Stimulated activated naive B cell treated with anti-CD40 and anti-IgM and Interleukin-4, amounts not matched to agents 10 μg/mL and 1 μg/mL and 100 μg/mL, for 72 hours (primary cell): ENCODE results near the gene TAF3.

Source experiments
- ATAC-seq, 2 donors: fragments of 150-1000 bp; cut with Tn5 transposase; replicated peaks; 2 replicates each; pipeline ENCODE4 v1.10.0; 2021; ENCODE audit warnings: moderate library complexity in 1 of 2
- DNase-seq: peaks from one replicate; pipeline ENCODE4 v3.0.0; 2021
- H3K27ac Mint-ChIP-seq: one replicate; pipeline ENCODE4 v1.8.0; 2022; ENCODE audit warnings: mild to moderate bottlenecking, mixed read lengths
- H3K27me3 Mint-ChIP-seq, 2 donors: one replicate each; pipeline ENCODE4 v1.8.0; 2022; ENCODE audit warnings: mixed read lengths in 2 of 2
- H3K36me3 Mint-ChIP-seq, 2 donors: one replicate each; pipeline ENCODE4 v1.8.0; 2022; ENCODE audit warnings: mixed read lengths in 2 of 2, mild to moderate bottlenecking in 1 of 2
- H3K4me1 Mint-ChIP-seq, 2 donors: one replicate each; pipeline ENCODE4 v1.8.0; 2022; ENCODE audit warnings: mixed read lengths in 2 of 2, mild to moderate bottlenecking in 1 of 2
- H3K4me3 Mint-ChIP-seq, 2 donors: one replicate each; pipeline ENCODE4 v1.8.0; 2022; ENCODE audit warnings: mild to moderate bottlenecking in 2 of 2, mixed read lengths in 2 of 2, moderate library complexity in 1 of 2
- H3K9me3 Mint-ChIP-seq, 2 donors: one replicate each; pipeline ENCODE4 v1.8.0; 2022; ENCODE audit warnings: mixed read lengths in 2 of 2, mild to moderate bottlenecking in 1 of 2

Gene TAF3

GRCh38 chr10:8036506-8037198 lies 218.3 kb downstream of the TAF3 start:
- Mint-ChIP-seq H3K36me3 (peaks cover 8 to 18% of the 10 kb centered on the region in 2 donors), H3K4me1 (peaks cover 10 to 19% of the 10 kb centered on the region in 2 donors), H3K4me3 (peak overlapping the region in 1 of 2 donors; percentile 29), H3K27me3 (peaks cover 68 to 82% of the 10 kb centered on the region in 2 donors), H3K27ac (peak overlapping the region; percentile 59), H3K9me3 (peaks cover 3 to 10% of the 10 kb centered on the region in 2 donors)
- no peak for ATAC-seq
- no peak for DNase-seq

GRCh38 chr10:8037199-8037801 lies 219.0 kb downstream of the TAF3 start:
- Mint-ChIP-seq H3K27ac (peak overlapping the region; percentile 85), H3K4me1 (peaks cover 15 to 25% of the 10 kb centered on the region in 2 donors), H3K4me3 (peak overlapping the region in 1 of 2 donors; percentile 41), H3K36me3 (peaks cover 8 to 18% of the 10 kb centered on the region in 2 donors), H3K9me3 (peaks cover 3 to 10% of the 10 kb centered on the region in 2 donors), H3K27me3 (peaks cover 68 to 82% of the 10 kb centered on the region in 2 donors)
- ATAC-seq (no peak), DNase-seq (no peak)

- no peak for DNase-seq
- Mint-ChIP-seq H3K36me3 (peaks cover 8 to 22% of the 10 kb centered on the region in 2 donors), H3K4me3 (peak overlapping the region in 1 of 2 donors; percentile 7), H3K9me3 (peaks cover 6 to 10% of the 10 kb centered on the region in 2 donors), H3K27ac (peak overlapping the region; percentile 32), H3K4me1 (peaks cover 24 to 34% of the 10 kb centered on the region in 2 donors), H3K27me3 (peaks cover 68 to 82% of the 10 kb centered on the region in 2 donors)
- ATAC-seq = no peak
These were observed 219.9 kb downstream of the TAF3 start for GRCh38 chr10:8037941-8038894.

- peaks cover 11 to 28% of the 10 kb centered on the region in 2 donors for H3K36me3 Mint-ChIP-seq
- peaks cover 8 to 10% of the 10 kb centered on the region in 2 donors for H3K9me3 Mint-ChIP-seq
- H3K4me1 Mint-ChIP-seq = peaks cover 32 to 34% of the 10 kb centered on the region in 2 donors
- DNase-seq (no peak), ATAC-seq (no peak)
- H3K27me3 Mint-ChIP-seq = peaks cover 72 to 82% of the 10 kb centered on the region in 2 donors
- peak overlapping the region in 1 of 2 donors; percentile 21 for H3K4me3 Mint-ChIP-seq
- H3K27ac Mint-ChIP-seq = peak overlapping the region; percentile 76
These were observed 221.1 kb downstream of the TAF3 start for GRCh38 chr10:8039321-8039881.

- Mint-ChIP-seq H3K27ac (no peak overlapping the region), H3K4me3 (no peak overlapping the region), H3K27me3 (peaks cover 75 to 86% of the 10 kb centered on the region in 2 donors), H3K9me3 (peaks cover 8 to 10% of the 10 kb centered on the region in 2 donors), H3K36me3 (peaks cover 13 to 26% of the 10 kb centered on the region in 2 donors), H3K4me1 (peaks cover 38 to 46% of the 10 kb centered on the region in 2 donors)
- ATAC-seq (no peak), DNase-seq (no peak)
These were observed 222.3 kb downstream of the TAF3 start for GRCh38 chr10:8040651-8041050.

- no peak for DNase-seq
- no peak for ATAC-seq
- Mint-ChIP-seq H3K4me3 (no peak overlapping the region), H3K4me1 (peaks cover 44 to 54% of the 10 kb centered on the region in 2 donors), H3K9me3 (peaks cover 8 to 10% of the 10 kb centered on the region in 2 donors), H3K27me3 (peaks cover 83 to 87% of the 10 kb centered on the region in 2 donors), H3K36me3 (peaks cover 13 to 26% of the 10 kb centered on the region in 2 donors), H3K27ac (no peak overlapping the region)
These were observed 223.1 kb downstream of the TAF3 start for GRCh38 chr10:8041284-8041991.

GRCh38 chr10:8041992-8042720 lies 223.9 kb downstream of the TAF3 start:
- H3K4me3 Mint-ChIP-seq = peak overlapping the region; percentile 5 to 21
- peaks cover 13 to 26% of the 10 kb centered on the region in 2 donors for H3K36me3 Mint-ChIP-seq
- no peak for DNase-seq
- peak overlapping the region; percentile 93 for H3K27ac Mint-ChIP-seq
- ATAC-seq = no peak
- peaks cover 86 to 87% of the 10 kb centered on the region in 2 donors for H3K27me3 Mint-ChIP-seq
- H3K9me3 Mint-ChIP-seq = peaks cover 8 to 10% of the 10 kb centered on the region in 2 donors
- H3K4me1 Mint-ChIP-seq = peaks cover 50 to 57% of the 10 kb centered on the region in 2 donors

GRCh38 chr10:8042721-8043568 lies 224.6 kb downstream of the TAF3 start:
- Mint-ChIP-seq H3K4me3 (peak overlapping the region; percentile 45 to 56), H3K4me1 (peaks cover 52% of the 10 kb centered on the region in 2 donors)

GRCh38 chr10:8043569-8044306 lies 225.4 kb downstream of the TAF3 start:
- H3K36me3 Mint-ChIP-seq = peaks cover 8 to 14% of the 10 kb centered on the region in 2 donors
- H3K9me3 Mint-ChIP-seq = peaks cover 4 to 8% of the 10 kb centered on the region in 2 donors
- peaks cover 87% of the 10 kb centered on the region in 2 donors for H3K27me3 Mint-ChIP-seq
- H3K4me1 Mint-ChIP-seq = peaks cover 52 to 57% of the 10 kb centered on the region in 2 donors
- peak overlapping the region; percentile 65 for H3K27ac Mint-ChIP-seq
- DNase-seq (no peak), ATAC-seq (no peak)
- peak overlapping the region in 1 of 2 donors; percentile 29 for H3K4me3 Mint-ChIP-seq

More at GRCh38 chr10:8042721-8043568, 224.6 kb downstream of the TAF3 start:
- no peak for ATAC-seq
- Mint-ChIP-seq H3K27ac (peak overlapping the region; percentile 93), H3K36me3 (peaks cover 12 to 21% of the 10 kb centered on the region in 2 donors), H3K9me3 (peaks cover 8 to 10% of the 10 kb centered on the region in 2 donors), H3K27me3 (peaks cover 87% of the 10 kb centered on the region in 2 donors)
- DNase-seq = no peak

GRCh38 chr10:8044331-8044907 lies 226.1 kb downstream of the TAF3 start:
- no peak for ATAC-seq
- no peak for DNase-seq
- Mint-ChIP-seq H3K9me3 (peaks cover 1 to 4% of the 10 kb centered on the region in 2 donors), H3K27ac (no peak overlapping the region), H3K4me1 (peaks cover 52 to 64% of the 10 kb centered on the region in 2 donors), H3K36me3 (peaks cover 4 to 12% of the 10 kb centered on the region in 2 donors), H3K27me3 (peaks cover 84 to 86% of the 10 kb centered on the region in 2 donors), H3K4me3 (peak overlapping the region; percentile 26 to 29)
